H9 (cell line): Measurements from ENCODE around the gene LAMA3. TPM values are rescaled to one million over a fixed set of nuclear protein-coding genes. Genes with fewer than 3 reads are reported as not detected.

Experiments
- DNase-seq: peaks from one replicate; pipeline ENCODE4 v3.0.0-alpha.2; 2017
- H2AFZ ChIP-seq: one replicate; pipeline ENCODE4 v1.6.1; 2013; ENCODE audit warnings: mild to moderate bottlenecking, low read length, control low read depth, moderate library complexity
- H2AK5ac ChIP-seq: 2 replicates; pipeline ENCODE4 v1.6.1; 2013; ENCODE audit warnings: low read length, control low read depth, mixed read lengths; ENCODE audit not compliant: insufficient read length
- H2BK120ac ChIP-seq: one replicate; pipeline ENCODE4 v1.6.1; 2013; ENCODE audit warnings: low read depth, mild to moderate bottlenecking, low read length, control low read depth, inconsistent platforms; ENCODE audit not compliant: poor library complexity, severe bottlenecking
- H2BK12ac ChIP-seq: 2 replicates; pipeline ENCODE4 v1.6.1; 2013; ENCODE audit warnings: low read length, control low read depth, mixed read lengths, low read depth; ENCODE audit not compliant: insufficient read length
- H2BK15ac ChIP-seq: 2 replicates; pipeline ENCODE4 v1.6.1; 2013; ENCODE audit warnings: low read depth, low read length, control low read depth
- H2BK20ac ChIP-seq: one replicate; pipeline ENCODE4 v1.6.1; 2013; ENCODE audit warnings: low read depth, mild to moderate bottlenecking, low read length, control low read depth, inconsistent platforms; ENCODE audit not compliant: poor library complexity, severe bottlenecking
- H2BK5ac ChIP-seq: 2 replicates; pipeline ENCODE4 v1.6.1; 2013; ENCODE audit warnings: low read length, control low read depth, mixed read lengths; ENCODE audit not compliant: insufficient read length
- H3K14ac ChIP-seq: 2 replicates; pipeline ENCODE4 v1.6.1; 2013; ENCODE audit warnings: low read length, control low read depth; ENCODE audit not compliant: insufficient read depth
- H3K18ac ChIP-seq: 2 replicates; pipeline ENCODE4 v1.6.1; 2013; ENCODE audit warnings: low read depth, mild to moderate bottlenecking, mixed read lengths, low read length, control low read depth; ENCODE audit not compliant: insufficient read length
- H3K23ac ChIP-seq: 2 replicates; pipeline ENCODE4 v1.6.1; 2013; ENCODE audit warnings: low read length, control low read depth, mixed read lengths, low read depth; ENCODE audit not compliant: insufficient read length
- H3K23me2 ChIP-seq: 2 replicates; pipeline ENCODE4 v1.6.1; 2013; ENCODE audit warnings: low read depth, mild to moderate bottlenecking, mixed read lengths, low read length, control low read depth; ENCODE audit not compliant: insufficient read length, poor library complexity, severe bottlenecking
- H3K27ac ChIP-seq: 2 replicates; pipeline ENCODE4 v1.5.1; 2013; ENCODE audit warnings: low read length, control low read depth, mixed read lengths, low read depth; ENCODE audit not compliant: insufficient read length
- H3K27me3 ChIP-seq: 2 replicates; pipeline ENCODE4 v1.6.1; 2013; ENCODE audit warnings: low read length, control low read depth, inconsistent platforms; ENCODE audit not compliant: insufficient read depth
- H3K4ac ChIP-seq: 2 replicates; pipeline ENCODE4 v1.6.1; 2013; ENCODE audit warnings: low read depth, mild to moderate bottlenecking, control low read depth, inconsistent platforms, low read length, moderate library complexity
- H3K4me1 ChIP-seq: 2 replicates; pipeline ENCODE4 v1.6.1; 2013; ENCODE audit warnings: low read length, control low read depth, inconsistent platforms; ENCODE audit not compliant: insufficient read depth
- H3K4me2 ChIP-seq: 2 replicates; pipeline ENCODE4 v1.6.1; 2013; ENCODE audit warnings: low read length, control low read depth, mixed read lengths; ENCODE audit not compliant: insufficient read length, insufficient read depth
- H3K56ac ChIP-seq: 2 replicates; pipeline ENCODE4 v1.6.1; 2013; ENCODE audit warnings: low read depth, mild to moderate bottlenecking, mixed read lengths, low read length, control low read depth; ENCODE audit not compliant: insufficient read length
- H3K79me1 ChIP-seq: 2 replicates; pipeline ENCODE4 v1.6.1; 2013; ENCODE audit warnings: low read depth, mild to moderate bottlenecking, moderate library complexity, low read length, control low read depth, inconsistent platforms; ENCODE audit not compliant: insufficient read depth, poor library complexity, severe bottlenecking
- H3K79me2 ChIP-seq: 2 replicates; pipeline ENCODE4 v1.6.1; 2013; ENCODE audit warnings: low read length, control low read depth, inconsistent platforms; ENCODE audit not compliant: insufficient read depth
- H3K9ac ChIP-seq: 2 replicates; pipeline ENCODE4 v1.6.1; 2013; ENCODE audit warnings: low read length, control low read depth, mixed read lengths; ENCODE audit not compliant: insufficient read length; ENCODE audit errors: extremely low read depth
- H3K9me3 ChIP-seq: one replicate; pipeline ENCODE4 v1.6.1; 2013; ENCODE audit warnings: low read depth, low read length, inconsistent platforms; ENCODE audit not compliant: control insufficient read depth
- H3T11ph ChIP-seq: one replicate; pipeline ENCODE4 v1.6.1; 2013; ENCODE audit warnings: mild to moderate bottlenecking, low read length, control low read depth, inconsistent platforms
- H4K20me1 ChIP-seq: one replicate; pipeline ENCODE4 v1.6.1; 2013; ENCODE audit not compliant: control insufficient read depth, insufficient read length, insufficient read depth
- H4K5ac ChIP-seq: 2 replicates; pipeline ENCODE4 v1.6.1; 2013; ENCODE audit warnings: low read depth, mild to moderate bottlenecking, mixed read lengths, low read length, control low read depth; ENCODE audit not compliant: insufficient read length
- H4K8ac ChIP-seq: replicated peaks from 2 replicates; pipeline ENCODE4 v1.6.1; 2013; ENCODE audit warnings: low read length, control low read depth, mixed read lengths, low read depth; ENCODE audit not compliant: insufficient read length
- H4K91ac ChIP-seq: 2 replicates; pipeline ENCODE4 v1.6.1; 2013; ENCODE audit warnings: low read depth, mild to moderate bottlenecking, moderate library complexity, mixed read lengths, low read length, control low read depth; ENCODE audit not compliant: insufficient read length
- H3K27ac Mint-ChIP-seq, 3 experiments: 2 replicates in 2 of 3; 3 replicates in 1 of 3; pipeline ENCODE4 v1.8.0; 2020 to 2021; ENCODE audit warnings: mixed read lengths in 3 of 3, mild to moderate bottlenecking in 1 of 3, moderate library complexity in 1 of 3
- H3K27me3 Mint-ChIP-seq: 2 replicates; pipeline ENCODE4 v1.8.0; 2021; ENCODE audit warnings: low read depth, mild to moderate bottlenecking, moderate library complexity, mixed read lengths
- H3K36me3 Mint-ChIP-seq, 3 experiments: 2 replicates in 2 of 3; 3 replicates in 1 of 3; pipeline ENCODE4 v1.8.0; 2020 to 2021; ENCODE audit warnings: low read depth in 3 of 3, mixed read lengths in 3 of 3; ENCODE audit not compliant: insufficient read depth in 1 of 3
- H3K4me1 Mint-ChIP-seq, 2 experiments: 2 replicates each; pipeline ENCODE4 v1.8.0; 2020; ENCODE audit warnings: mixed read lengths in 2 of 2
- H3K4me3 Mint-ChIP-seq, 2 experiments: 2 replicates in 1 of 2; 3 replicates in 1 of 2; pipeline ENCODE4 v1.8.0; 2020 to 2021; ENCODE audit warnings: mild to moderate bottlenecking in 2 of 2, mixed read lengths in 2 of 2, moderate library complexity in 1 of 2
- H3K9me3 Mint-ChIP-seq, 2 experiments: 2 replicates in 1 of 2; 3 replicates in 1 of 2; pipeline ENCODE4 v1.8.0; 2020; ENCODE audit warnings: mild to moderate bottlenecking in 2 of 2, mixed read lengths in 2 of 2, moderate library complexity in 1 of 2
- WGBS: extraction: QIAGEN DNeasy Blood & Tissue Kit; methylation state at CpG from one replicate; pipeline ENCODE4 v1.1.7; 2013; ENCODE audit warnings: missing lambda C conversion rate, low lambda C conversion rate, mixed read lengths; ENCODE audit not compliant: insufficient read length; ENCODE audit errors: extremely low coverage; 5-methylcytosine and 5-hydroxymethylcytosine counted together
- total RNA-seq: library from RNA; stranded (reverse); gene quantifications from 2 replicates; pipeline ENCODE4 v1.2.1, GENCODE V29; 2021
- TF ChIP-seq, protein P1 (sequence below): fragments of 200-600 bp; sonication (generic); conservative IDR thresholded peaks from 3 replicates; pipeline ENCODE4 v1.8.0; 2021; ENCODE audit warnings: antibody characterized with exemption, mild to moderate bottlenecking

LAMA3 gene
- total RNA-seq, 1 experiment from 2014 or later: 0.33 TPM

DNA sequence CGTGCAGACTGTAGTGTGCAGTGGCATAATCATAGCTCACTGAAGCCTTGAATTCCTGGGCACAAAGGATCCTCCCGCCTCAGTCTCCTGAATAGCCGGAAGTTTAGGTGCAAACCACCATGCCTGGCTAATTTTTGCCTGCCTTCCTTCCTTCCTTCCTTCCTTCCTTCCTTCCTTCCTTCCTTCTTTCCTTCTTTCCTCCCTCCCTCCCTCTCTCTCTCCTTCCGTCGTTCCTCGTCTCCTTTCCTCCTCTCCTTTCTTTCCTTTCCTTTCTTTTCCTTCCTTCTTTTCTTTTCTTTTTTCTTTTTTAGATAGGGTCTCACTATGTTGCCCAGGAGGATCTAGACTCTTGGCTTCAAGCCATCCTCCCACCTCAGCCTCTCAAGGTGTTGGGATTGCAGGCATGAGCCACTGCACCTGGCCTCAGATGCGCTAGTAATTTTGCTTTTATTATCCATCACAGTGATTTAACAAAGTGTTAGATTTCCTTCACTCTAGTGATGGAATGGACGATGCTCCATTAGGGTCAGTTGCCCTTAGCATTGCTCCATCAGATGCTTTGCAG lies 20.0 kb upstream of the LAMA3 start:
- DNase-seq: no peak
- H4K20me1 ChIP-seq: no peaks in the 10 kb centered on the region
- H2BK5ac ChIP-seq: no peak overlapping the region
- H3K4me2 ChIP-seq: no peak overlapping the region
- Mint-ChIP-seq H3K27ac (no peak overlapping the region; a peak in 1 of 7 replicates), H3K27me3 (peaks cover 4% of the 10 kb centered on the region), H3K36me3 (no peaks in the 10 kb centered on the region), H3K4me1 (peaks cover 21 to 27% of the 10 kb centered on the region in 2 experiments), H3K4me3 (no peak overlapping the region), H3K9me3 (no peaks in the 10 kb centered on the region)
- H3K9ac ChIP-seq: no peak overlapping the region
- WGBS: 100% methylated on average over 3 of the region's 8 CpGs
- H2BK20ac ChIP-seq: no peak overlapping the region
- no peak overlapping the region for H4K8ac ChIP-seq
- H2AFZ ChIP-seq: no peak overlapping the region
- H2BK12ac ChIP-seq: no peak overlapping the region
- H2AK5ac ChIP-seq: no peak overlapping the region
- no peaks in the 10 kb centered on the region for H3K79me2 ChIP-seq
- H3K4ac ChIP-seq: no peak overlapping the region
- no peak overlapping the region for H4K5ac ChIP-seq
- no peak overlapping the region for H3K18ac ChIP-seq
- H3K23me2 ChIP-seq: no peaks in the 10 kb centered on the region
- no peak overlapping the region for H4K91ac ChIP-seq
- no peak overlapping the region for H2BK15ac ChIP-seq
- no peak overlapping the region for H3K56ac ChIP-seq
- no peaks in the 10 kb centered on the region for H3K79me1 ChIP-seq
- TF ChIP-seq, protein P1, sequence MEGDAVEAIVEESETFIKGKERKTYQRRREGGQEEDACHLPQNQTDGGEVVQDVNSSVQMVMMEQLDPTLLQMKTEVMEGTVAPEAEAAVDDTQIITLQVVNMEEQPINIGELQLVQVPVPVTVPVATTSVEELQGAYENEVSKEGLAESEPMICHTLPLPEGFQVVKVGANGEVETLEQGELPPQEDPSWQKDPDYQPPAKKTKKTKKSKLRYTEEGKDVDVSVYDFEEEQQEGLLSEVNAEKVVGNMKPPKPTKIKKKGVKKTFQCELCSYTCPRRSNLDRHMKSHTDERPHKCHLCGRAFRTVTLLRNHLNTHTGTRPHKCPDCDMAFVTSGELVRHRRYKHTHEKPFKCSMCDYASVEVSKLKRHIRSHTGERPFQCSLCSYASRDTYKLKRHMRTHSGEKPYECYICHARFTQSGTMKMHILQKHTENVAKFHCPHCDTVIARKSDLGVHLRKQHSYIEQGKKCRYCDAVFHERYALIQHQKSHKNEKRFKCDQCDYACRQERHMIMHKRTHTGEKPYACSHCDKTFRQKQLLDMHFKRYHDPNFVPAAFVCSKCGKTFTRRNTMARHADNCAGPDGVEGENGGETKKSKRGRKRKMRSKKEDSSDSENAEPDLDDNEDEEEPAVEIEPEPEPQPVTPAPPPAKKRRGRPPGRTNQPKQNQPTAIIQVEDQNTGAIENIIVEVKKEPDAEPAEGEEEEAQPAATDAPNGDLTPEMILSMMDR: no peak
- no peak overlapping the region for H3T11ph ChIP-seq
- H3K4me1 ChIP-seq: no peaks in the 10 kb centered on the region; the same call in 1 of the 2 replicates
- H3K27ac ChIP-seq: no peak overlapping the region
- no peak overlapping the region for H3K23ac ChIP-seq
- no peak overlapping the region for H2BK120ac ChIP-seq
- no peak overlapping the region for H3K14ac ChIP-seq
- H3K9me3 ChIP-seq: no peaks in the 10 kb centered on the region
- H3K27me3 ChIP-seq: no peaks in the 10 kb centered on the region
